GM23248 (cell line): ENCODE data around the gene SERPINB13. TPM values are rescaled to one million over a fixed set of nuclear protein-coding genes. Genes with fewer than 3 reads are reported as not detected.
"Not testable (repeated sequence)": the region's sequence is repeated elsewhere in the genome, so short reads cannot be mapped to it uniquely, and the experiment has no call there.

Experiments used
- DNase-seq: peaks from one replicate; pipeline ENCODE4 v3.0.0-alpha.2; 2015
- H2AFZ ChIP-seq: fragments of 200-600 bp; sonication (generic); 2 replicates; pipeline ENCODE4 v1.6.1; 2016; ENCODE audit warnings: antibody characterized with exemption
- H3F3A ChIP-seq: fragments of 200-600 bp; sonication (generic); 2 replicates; pipeline ENCODE4 v1.6.1; 2016; ENCODE audit warnings: mild to moderate bottlenecking, antibody characterized with exemption, mixed run types; ENCODE audit not compliant: insufficient read depth
- H3K27ac ChIP-seq: fragments of 200-600 bp; sonication (generic); 2 replicates; pipeline ENCODE4 v1.5.1; 2016; ENCODE audit warnings: mild to moderate bottlenecking
- H3K27me3 ChIP-seq: fragments of 200-600 bp; sonication (generic); replicated peaks from 2 replicates; pipeline ENCODE4 v1.6.1; 2016; ENCODE audit warnings: mild to moderate bottlenecking; ENCODE audit not compliant: insufficient read depth
- H3K36me3 ChIP-seq: fragments of 200-600 bp; sonication (generic); 2 replicates; pipeline ENCODE4 v1.6.1; 2016; ENCODE audit warnings: low read depth, mild to moderate bottlenecking
- H3K4me1 ChIP-seq: fragments of 200-600 bp; sonication (generic); 2 replicates; pipeline ENCODE4 v1.6.1; 2016; ENCODE audit warnings: mild to moderate bottlenecking; ENCODE audit not compliant: insufficient read depth
- H3K4me2 ChIP-seq: fragments of 200-600 bp; sonication (generic); one replicate; pipeline ENCODE4 v1.6.1; 2016; ENCODE audit warnings: mild to moderate bottlenecking; ENCODE audit not compliant: unreplicated experiment
- H3K4me3 ChIP-seq: fragments of 200-600 bp; sonication (generic); 2 replicates; pipeline ENCODE4 v1.5.1; 2016; ENCODE audit warnings: mild to moderate bottlenecking
- H3K79me2 ChIP-seq: fragments of 200-600 bp; sonication (generic); 2 replicates; pipeline ENCODE4 v1.6.1; 2016; ENCODE audit warnings: mild to moderate bottlenecking; ENCODE audit not compliant: insufficient read depth
- H3K9ac ChIP-seq: fragments of 200-600 bp; sonication (generic); 2 replicates; pipeline ENCODE4 v1.6.1; 2016; ENCODE audit warnings: mild to moderate bottlenecking
- H3K9me2 ChIP-seq: fragments of 200-600 bp; sonication (generic); 2 replicates; pipeline ENCODE4 v1.6.1; 2016; ENCODE audit warnings: mixed run types, mild to moderate bottlenecking, moderate library complexity; ENCODE audit not compliant: insufficient read depth
- H3K9me3 ChIP-seq: fragments of 200-600 bp; sonication (generic); one replicate; pipeline ENCODE4 v1.6.1; 2017; ENCODE audit warnings: low read depth
- H4K20me1 ChIP-seq: fragments of 200-600 bp; sonication (generic); 2 replicates; pipeline ENCODE4 v1.6.0; 2016; ENCODE audit not compliant: insufficient read depth
- EZH2 ChIP-seq: fragments of 200-600 bp; sonication (generic); IDR thresholded peaks from 2 replicates; pipeline ENCODE4 v1.6.1; 2018; ENCODE audit warnings: antibody characterized with exemption, mild to moderate bottlenecking; ENCODE audit not compliant: insufficient read depth, poor library complexity, severe bottlenecking
- EZH2phosphoT487 ChIP-seq: fragments of 200-600 bp; sonication (generic); IDR thresholded peaks from 2 replicates; pipeline ENCODE4 v1.6.1; 2018; ENCODE audit warnings: antibody characterized with exemption, moderate library complexity, mild to moderate bottlenecking, low read depth; ENCODE audit not compliant: insufficient read depth
- WGBS, 2 experiments: methylation state at CpG; one replicate each; pipeline ENCODE4 v1.1.6; 2015 to 2017; ENCODE audit warnings: low lambda C conversion rate in 2 of 2, low coverage in 1 of 2; ENCODE audit errors: missing lambda C conversion rate in 2 of 2; 5-methylcytosine and 5-hydroxymethylcytosine counted together
- in situ Hi-C: fragments of 300-500 bp; cut with MboI; formaldehyde crosslinking; loops from 2 replicates; pipeline ENCODE4 v1.15.0; 2020
- polyA plus RNA-seq: library from polyadenylated mRNA; unstranded; fragments of >200 nt; fragmentation: Nextera tagmentation; extraction: Ambion mirVana; gene quantifications from 2 replicates; pipeline ENCODE4 v1.2.1, GENCODE V29; 2016
- total RNA-seq: library from RNA; depleted of rRNA; stranded (reverse); fragments of >200 nt; shearing (Covaris generic); gene quantifications from 2 replicates; pipeline ENCODE4 v1.2.3, GENCODE V29; 2014; rRNA removed

The SERPINB13 gene
- total and polyA plus RNA-seq, 2 experiments from 2014 or later = not detected

DNA sequence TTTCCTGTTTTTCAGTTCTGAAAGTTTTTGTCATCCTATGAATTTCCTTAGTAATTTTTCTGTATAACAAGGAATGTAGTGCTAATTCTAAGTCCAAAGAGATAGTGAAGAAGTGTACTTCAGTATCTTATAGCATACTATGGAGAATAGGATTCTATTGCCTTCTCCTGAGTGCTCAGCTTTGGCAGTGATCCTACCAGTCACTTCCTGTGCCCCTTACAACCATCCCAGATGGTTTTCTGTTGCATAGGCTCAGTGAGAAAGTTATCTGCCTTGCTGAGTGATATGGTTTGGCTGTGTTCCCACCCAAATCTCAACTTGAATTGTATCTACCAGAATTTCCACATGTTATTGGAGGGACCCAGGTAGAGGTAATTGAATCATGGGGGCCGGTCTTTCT lies 57.6 kb downstream of the SERPINB13 start:
- H3K27me3 ChIP-seq, H2AFZ ChIP-seq, H3K4me2 ChIP-seq, H3K9me3 ChIP-seq, H3K79me2 ChIP-seq, DNase-seq, H4K20me1 ChIP-seq, H3K4me3 ChIP-seq, H3K36me3 ChIP-seq, H3K9me2 ChIP-seq, in situ Hi-C loops, H3K27ac ChIP-seq, H3K9ac ChIP-seq: not testable (repeated sequence)
- Histone ChIP-seq H3K4me1 (peaks cover 26% of the 10 kb centered on the region), H3F3A (peaks cover 16% of the 10 kb centered on the region)
- WGBS, 2 experiments = 63 to 80% methylated on average over 1 of the region's 1 CpG

DNA sequence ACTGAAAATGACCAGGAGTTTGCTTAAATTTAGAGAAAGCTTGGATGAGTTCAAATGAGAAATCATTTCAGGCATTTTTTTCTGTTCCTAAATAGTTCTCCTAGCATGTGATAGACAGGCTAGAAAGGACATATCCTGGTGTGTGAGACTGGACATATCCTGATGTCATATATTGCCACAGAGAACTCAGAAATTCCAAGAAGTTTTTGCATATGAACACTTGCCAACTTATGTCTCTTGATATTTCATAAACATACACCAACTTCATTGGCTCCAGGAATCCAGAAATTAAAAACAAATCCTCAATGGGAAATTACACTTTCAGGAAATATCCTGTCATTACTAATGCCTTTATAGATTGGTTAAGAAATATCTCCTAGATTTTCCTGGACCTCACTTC lies 59.8 kb downstream of the SERPINB13 start:
- H3K4me3 ChIP-seq = no peak overlapping the region
- H2AFZ ChIP-seq = no peak overlapping the region
- H3K4me1 ChIP-seq = peaks cover 13% of the 10 kb centered on the region
- DNase-seq = peak; percentile 10
- H3F3A ChIP-seq = peaks cover 4% of the 10 kb centered on the region
- H3K79me2 ChIP-seq = no peaks in the 10 kb centered on the region
- in situ Hi-C loops = no loop called here
- H3K9me3 ChIP-seq = no peaks in the 10 kb centered on the region
- no peak overlapping the region for H3K4me2 ChIP-seq
- no peak overlapping the region for H3K9ac ChIP-seq
- no peaks in the 10 kb centered on the region for H3K27me3 ChIP-seq
- no peaks in the 10 kb centered on the region for H4K20me1 ChIP-seq
- no peak overlapping the region for H3K27ac ChIP-seq
- no peaks in the 10 kb centered on the region for H3K36me3 ChIP-seq
- H3K9me2 ChIP-seq = no peaks in the 10 kb centered on the region
- TF ChIP-seq EZH2 (no peak), EZH2phosphoT487 (no peak)

- no peak for TF ChIP-seq EZH2
- no peak for TF ChIP-seq EZH2phosphoT487
- no peak overlapping the region for H3K4me2 ChIP-seq
- H4K20me1 ChIP-seq = no peaks in the 10 kb centered on the region
- H3K4me1 ChIP-seq = peaks cover 2% of the 10 kb centered on the region
- in situ Hi-C loops = no loop called here
- H3K27me3 ChIP-seq = no peaks in the 10 kb centered on the region
- H3K9me3 ChIP-seq = no peaks in the 10 kb centered on the region
- peak; percentile 44 for DNase-seq
- no peak overlapping the region for H3K9ac ChIP-seq
- H3K36me3 ChIP-seq = no peaks in the 10 kb centered on the region
- no peaks in the 10 kb centered on the region for H3K9me2 ChIP-seq
- H3K79me2 ChIP-seq = no peaks in the 10 kb centered on the region
- no peaks in the 10 kb centered on the region; the same call in 1 of the 2 replicates for H3F3A ChIP-seq
- H3K4me3 ChIP-seq = no peak overlapping the region
- 67 to 68% methylated on average over 7 of the region's 7 CpGs for WGBS, 2 experiments
- no peak overlapping the region for H2AFZ ChIP-seq
- H3K27ac ChIP-seq = no peak overlapping the region
Measured at GRCh38 chr18:63648241-63648640, 61.1 kb downstream of the SERPINB13 start.

Other genes with a start within 250 kb of the SERPINB13 start
- 30.7 and 31.2 TPM in 2 replicates for gene KDSR, start 220.1 kb upstream of the SERPINB13 start, total RNA-seq
- 54.7 and 55.1 TPM in 2 replicates for gene KDSR, start 220.1 kb upstream of the SERPINB13 start, polyA plus RNA-seq
- gene VPS4B, start 164.9 kb upstream of the SERPINB13 start, total RNA-seq = 42.4 and 45.5 TPM in 2 replicates
- 43.3 and 49.2 TPM in 2 replicates for gene VPS4B, start 164.9 kb upstream of the SERPINB13 start, polyA plus RNA-seq
- not detected in 2 replicates for gene SERPINB5, start 110.4 kb upstream of the SERPINB13 start, total RNA-seq
- not detected in 2 replicates for gene SERPINB5, start 110.4 kb upstream of the SERPINB13 start, polyA plus RNA-seq
- not detected in 2 replicates for gene SERPINB12, start 45.0 kb upstream of the SERPINB13 start, total RNA-seq
- gene SERPINB12, start 45.0 kb upstream of the SERPINB13 start, polyA plus RNA-seq = not detected in 2 replicates
- gene SERPINB4, start 56.9 kb downstream of the SERPINB13 start, total RNA-seq = not detected in 2 replicates
- gene SERPINB4, start 56.9 kb downstream of the SERPINB13 start, polyA plus RNA-seq = not detected in 2 replicates
- gene SERPINB3, start 74.5 kb downstream of the SERPINB13 start, total RNA-seq = not detected in 2 replicates
- 0.24 TPM in 1 of 2 replicates, not detected in the other for gene SERPINB3, start 74.5 kb downstream of the SERPINB13 start, polyA plus RNA-seq
- gene SERPINB11, start 115.6 kb downstream of the SERPINB13 start, total RNA-seq = not detected in 2 replicates
- gene SERPINB11, start 115.6 kb downstream of the SERPINB13 start, polyA plus RNA-seq = not detected in 2 replicates
- 12.2 and 18.6 TPM in 2 replicates for gene SERPINB7, start 188.1 kb downstream of the SERPINB13 start, total RNA-seq
- 12.5 and 13.8 TPM in 2 replicates for gene SERPINB7, start 188.1 kb downstream of the SERPINB13 start, polyA plus RNA-seq